HG02623 (cell line): ENCODE results near the gene GPC5.
"Not testable (repeated sequence)": the region's sequence is repeated elsewhere in the genome, so short reads cannot be mapped to it uniquely, and the experiment has no call there.

Experiments
- ATAC-seq: cut with Tn5 transposase; IDR thresholded peaks from one replicate; pipeline ENCODE4 v1.9.1; 2021; ENCODE audit warnings: moderate library complexity; ENCODE audit not compliant: unreplicated experiment

The GPC5 gene

GRCh38 chr13:91644806-91645205 lies 246.4 kb downstream of the GPC5 start:
- no peak for ATAC-seq

GRCh38 chr13:91647361-91647990 lies 249.1 kb downstream of the GPC5 start:
- ATAC-seq = peak; percentile 57

GRCh38 chr13:91648012-91648411 lies 249.6 kb downstream of the GPC5 start:
- no peak for ATAC-seq

GRCh38 chr13:91649456-91649855 lies 251.0 kb downstream of the GPC5 start:
- ATAC-seq = no peak

GRCh38 chr13:91652404-91653301 lies 254.2 kb downstream of the GPC5 start:
- no peak for ATAC-seq

- ATAC-seq = no peak
Measured at GRCh38 chr13:91655731-91656130, 257.3 kb downstream of the GPC5 start.

GRCh38 chr13:91657283-91657682 lies 258.9 kb downstream of the GPC5 start:
- ATAC-seq = no peak

GRCh38 chr13:91659256-91660075 lies 261.0 kb downstream of the GPC5 start:
- no peak for ATAC-seq

- ATAC-seq = no peak
Measured at GRCh38 chr13:91660076-91660415, 261.6 kb downstream of the GPC5 start.

GRCh38 chr13:91661692-91662490 lies 263.5 kb downstream of the GPC5 start:
- ATAC-seq = no peak

GRCh38 chr13:91664039-91664438 lies 265.6 kb downstream of the GPC5 start:
- ATAC-seq = no peak

GRCh38 chr13:91667486-91667885 lies 269.1 kb downstream of the GPC5 start:
- ATAC-seq = no peak

GRCh38 chr13:91668866-91669495 lies 270.6 kb downstream of the GPC5 start:
- ATAC-seq = no peak

GRCh38 chr13:91674347-91674746 lies 275.9 kb downstream of the GPC5 start:
- ATAC-seq = not testable (repeated sequence)

- ATAC-seq = no peak
Measured at GRCh38 chr13:91684746-91685145, 286.3 kb downstream of the GPC5 start.

- ATAC-seq = no peak
Measured at GRCh38 chr13:91690944-91691343, 292.5 kb downstream of the GPC5 start.

- ATAC-seq = no peak
Measured at GRCh38 chr13:91693466-91693865, 295.0 kb downstream of the GPC5 start.

GRCh38 chr13:91698308-91698707 lies 299.9 kb downstream of the GPC5 start:
- no peak for ATAC-seq

- ATAC-seq = no peak
Measured at GRCh38 chr13:91698767-91699166, 300.3 kb downstream of the GPC5 start.

GRCh38 chr13:91699863-91700262 lies 301.4 kb downstream of the GPC5 start:
- ATAC-seq = no peak
